ENCODE data around the gene ERC2.

DNA sequence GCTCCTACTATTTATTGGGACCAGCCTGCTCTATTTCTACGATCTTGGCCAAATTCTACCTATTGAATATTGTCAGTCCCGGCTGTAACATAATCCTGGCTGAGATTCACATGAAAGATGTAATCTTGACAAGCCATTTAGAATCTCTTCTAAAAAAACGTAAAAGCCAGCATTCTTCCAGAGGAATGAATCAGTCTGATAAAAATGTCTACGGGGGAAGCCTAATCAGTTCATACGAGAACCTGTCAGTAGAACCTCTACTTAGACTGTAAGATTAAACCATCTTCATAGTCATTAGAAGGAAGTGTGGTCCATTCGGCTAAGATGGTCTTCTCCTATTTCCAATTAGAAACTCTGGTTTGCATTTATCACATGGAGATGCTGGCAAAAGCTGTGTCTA is 833.9 kb downstream of the ERC2 start:
- TF ChIP-seq, protein P1, sequence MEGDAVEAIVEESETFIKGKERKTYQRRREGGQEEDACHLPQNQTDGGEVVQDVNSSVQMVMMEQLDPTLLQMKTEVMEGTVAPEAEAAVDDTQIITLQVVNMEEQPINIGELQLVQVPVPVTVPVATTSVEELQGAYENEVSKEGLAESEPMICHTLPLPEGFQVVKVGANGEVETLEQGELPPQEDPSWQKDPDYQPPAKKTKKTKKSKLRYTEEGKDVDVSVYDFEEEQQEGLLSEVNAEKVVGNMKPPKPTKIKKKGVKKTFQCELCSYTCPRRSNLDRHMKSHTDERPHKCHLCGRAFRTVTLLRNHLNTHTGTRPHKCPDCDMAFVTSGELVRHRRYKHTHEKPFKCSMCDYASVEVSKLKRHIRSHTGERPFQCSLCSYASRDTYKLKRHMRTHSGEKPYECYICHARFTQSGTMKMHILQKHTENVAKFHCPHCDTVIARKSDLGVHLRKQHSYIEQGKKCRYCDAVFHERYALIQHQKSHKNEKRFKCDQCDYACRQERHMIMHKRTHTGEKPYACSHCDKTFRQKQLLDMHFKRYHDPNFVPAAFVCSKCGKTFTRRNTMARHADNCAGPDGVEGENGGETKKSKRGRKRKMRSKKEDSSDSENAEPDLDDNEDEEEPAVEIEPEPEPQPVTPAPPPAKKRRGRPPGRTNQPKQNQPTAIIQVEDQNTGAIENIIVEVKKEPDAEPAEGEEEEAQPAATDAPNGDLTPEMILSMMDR (IDR thresholded peaks at IDR 0.05) = no peak
- TF ChIP-seq POLR2AphosphoS5 (IDR thresholded peaks at IDR 0.05) = no peak

All from breast epithelium (tissue), 3 donors.